Astrocyte of the cerebellum (primary cell): ENCODE data around the gene GOLGA6L7.
A peak's percentile ranks its signal among the peaks of the same experiment; 100 is the strongest.
"Not testable (repeated sequence)": the region's sequence is repeated elsewhere in the genome, so short reads cannot be mapped to it uniquely, and the experiment has no call there.

Experiments
- DNase-seq: peaks from one replicate; pipeline ENCODE4 v3.0.0-alpha.2; 2011; ENCODE audit warnings: low read depth
- H3K4me3 ChIP-seq: 2 replicates; pipeline ENCODE4 v1.5.1; 2011; ENCODE audit warnings: mild to moderate bottlenecking, low read depth, low read length, moderate library complexity
- CTCF ChIP-seq: IDR thresholded peaks from 2 replicates; pipeline ENCODE4 v1.5.1; 2012; ENCODE audit warnings: low read length, low read depth, moderate library complexity, mild to moderate bottlenecking; ENCODE audit errors: missing control alignments
- in situ Hi-C: cut with HindIII; loops from 2 replicates; pipeline ENCODE4 v1.10.0; 2017; ENCODE audit warnings: low sequenced_read_pairs

Gene GOLGA6L7

DNA sequence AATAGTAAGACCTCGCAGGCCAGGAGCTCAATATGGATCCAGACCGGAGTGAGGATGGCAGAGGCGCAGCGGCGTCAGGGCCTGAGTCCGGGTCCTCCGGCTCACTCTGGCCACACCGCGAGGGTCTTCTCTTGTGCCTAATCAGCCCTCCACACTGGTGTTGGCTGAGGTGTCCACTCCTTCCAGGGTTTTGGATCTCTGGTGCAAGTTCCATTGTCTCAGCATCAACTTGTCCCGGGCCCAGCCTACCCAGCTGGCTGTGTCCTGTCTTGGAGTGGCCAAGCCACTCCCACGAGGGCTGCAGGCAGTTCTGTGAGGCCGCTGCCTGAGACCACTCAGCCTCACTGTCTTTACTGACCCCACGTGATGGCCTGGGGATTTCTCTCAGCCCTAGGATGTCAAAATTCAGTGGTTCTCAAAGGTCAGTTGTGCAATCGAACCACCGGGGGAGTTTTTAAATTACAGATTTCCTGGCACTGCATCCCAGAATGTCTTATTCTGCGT, 12.6 kb upstream of the GOLGA6L7 start:
- TF ChIP-seq CTCF, result no peak
- no peak for DNase-seq
- H3K4me3 ChIP-seq, result no peak overlapping the region
- in situ Hi-C loops, result no loop called here

GRCh38 chr15:28854578-28854977, 6.1 kb upstream of the GOLGA6L7 start:
- in situ Hi-C loops, DNase-seq, H3K4me3 ChIP-seq: not testable (repeated sequence)

DNA sequence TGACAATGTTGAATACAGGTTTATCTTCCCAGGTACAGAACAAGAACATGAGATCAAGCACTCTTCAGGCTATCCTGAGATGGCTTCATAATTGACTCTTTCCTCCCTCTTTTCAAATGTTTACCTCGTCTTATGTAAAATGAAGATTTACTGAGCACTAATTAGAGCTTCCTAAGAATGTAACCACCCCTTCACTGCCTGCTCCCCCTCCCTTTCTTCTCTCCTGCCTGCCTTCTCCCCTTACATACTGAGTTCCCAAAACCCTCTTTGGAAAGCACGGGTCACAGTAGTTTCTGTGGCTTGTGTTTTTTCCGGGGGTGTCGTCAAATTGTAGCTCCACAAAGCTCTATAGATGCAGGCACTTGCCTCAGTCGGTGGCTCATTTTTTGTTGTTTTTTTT, 5.2 kb upstream of the GOLGA6L7 start:
- DNase-seq, in situ Hi-C loops, H3K4me3 ChIP-seq: not testable (repeated sequence)

- in situ Hi-C loops, DNase-seq, H3K4me3 ChIP-seq: not testable (repeated sequence)
Observed at GRCh38 chr15:28849766-28850165, 1.3 kb upstream of the GOLGA6L7 start.

DNA sequence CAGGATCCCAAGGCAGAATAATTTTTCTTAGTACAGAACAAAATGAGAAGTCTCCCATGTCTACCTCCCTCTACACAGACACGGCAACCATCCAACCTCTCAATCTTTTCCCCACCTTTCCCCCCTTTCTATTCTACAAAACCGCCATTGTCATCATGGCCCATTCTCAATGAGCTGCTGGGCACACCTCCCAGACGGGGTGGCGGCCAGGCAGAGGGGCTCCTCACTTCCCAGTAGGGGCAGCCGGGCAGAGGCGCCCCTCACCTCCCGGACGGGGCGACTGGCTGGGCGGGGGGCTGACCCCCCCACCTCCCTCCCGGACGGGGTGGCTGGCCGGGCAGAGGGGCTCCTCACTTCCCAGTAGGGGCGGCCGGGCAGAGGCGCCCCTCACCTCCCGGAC, 827 bp upstream of the GOLGA6L7 start:
- DNase-seq, in situ Hi-C loops, H3K4me3 ChIP-seq: not testable (repeated sequence)

DNA sequence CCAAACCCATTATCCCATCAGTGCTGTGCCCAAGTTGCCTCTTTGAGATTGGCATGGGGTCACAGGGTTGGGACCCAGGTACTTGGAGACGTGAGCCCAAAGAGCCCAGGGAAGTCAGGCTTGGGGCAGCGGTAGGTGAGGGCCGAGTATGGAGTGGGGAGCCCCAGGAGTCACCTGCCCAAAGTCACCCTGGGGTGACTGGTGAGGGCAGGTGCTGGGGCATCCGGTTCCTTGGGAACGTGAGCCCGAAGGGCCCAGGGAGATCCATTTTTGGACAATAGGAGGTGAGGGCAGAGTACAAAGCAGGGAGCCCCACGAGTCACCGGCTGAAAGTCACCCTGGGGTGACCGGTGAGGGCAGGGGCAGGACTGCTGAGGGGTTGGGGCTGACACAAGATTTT, 485 bp downstream of the GOLGA6L7 start:
- DNase-seq, in situ Hi-C loops, H3K4me3 ChIP-seq: not testable (repeated sequence)

DNA sequence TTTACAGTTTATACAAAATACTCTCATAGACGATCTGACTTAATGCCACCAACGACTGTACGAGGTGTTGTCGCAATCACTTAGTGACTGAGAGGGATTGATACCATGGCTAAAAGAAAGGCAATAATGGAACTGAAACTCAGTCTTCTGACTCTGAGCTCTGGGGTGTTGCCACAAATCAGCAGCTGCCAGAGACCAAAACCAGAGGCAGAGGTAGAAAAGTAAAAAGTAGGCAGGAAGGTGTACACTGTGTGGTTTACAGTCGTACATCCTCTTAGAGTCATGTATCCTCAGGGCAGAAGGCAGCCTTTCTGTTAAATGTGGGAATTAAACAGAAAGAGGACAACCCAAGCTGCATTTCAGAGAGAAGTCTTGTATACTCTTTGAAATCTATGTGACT, 1.2 kb downstream of the GOLGA6L7 start:
- in situ Hi-C loops, DNase-seq, H3K4me3 ChIP-seq: not testable (repeated sequence)

GRCh38 chr15:28844147-28844546, 4.3 kb downstream of the GOLGA6L7 start:
- H3K4me3 ChIP-seq, DNase-seq, in situ Hi-C loops: not testable (repeated sequence)

- H3K4me3 ChIP-seq, DNase-seq, in situ Hi-C loops: not testable (repeated sequence)
Observed at GRCh38 chr15:28843520-28843919, 4.9 kb downstream of the GOLGA6L7 start.

- in situ Hi-C loops, DNase-seq, H3K4me3 ChIP-seq: not testable (repeated sequence)
Observed at GRCh38 chr15:28842210-28842609, 6.2 kb downstream of the GOLGA6L7 start.

DNA sequence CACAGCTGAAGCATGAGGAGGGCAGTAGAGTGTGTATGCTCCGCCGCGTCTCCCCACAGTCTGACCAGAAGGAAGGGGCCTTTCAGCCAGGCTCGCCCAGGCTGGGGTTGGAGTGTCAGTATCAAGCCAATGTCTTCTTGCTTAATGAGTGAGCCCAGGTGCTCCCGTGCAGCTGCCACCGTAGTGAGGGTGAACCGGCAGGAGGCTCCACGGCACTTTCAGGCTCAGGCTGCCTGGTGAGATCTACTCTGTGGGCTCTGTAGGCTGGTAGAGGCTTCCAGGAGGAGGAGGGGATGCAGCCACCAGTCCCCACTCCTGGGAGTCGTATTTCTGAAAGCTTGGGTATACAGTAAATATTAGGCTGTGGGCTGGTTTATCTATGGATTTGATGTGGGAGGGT, 8.2 kb downstream of the GOLGA6L7 start:
- H3K4me3 ChIP-seq, in situ Hi-C loops, DNase-seq: not testable (repeated sequence)

DNA sequence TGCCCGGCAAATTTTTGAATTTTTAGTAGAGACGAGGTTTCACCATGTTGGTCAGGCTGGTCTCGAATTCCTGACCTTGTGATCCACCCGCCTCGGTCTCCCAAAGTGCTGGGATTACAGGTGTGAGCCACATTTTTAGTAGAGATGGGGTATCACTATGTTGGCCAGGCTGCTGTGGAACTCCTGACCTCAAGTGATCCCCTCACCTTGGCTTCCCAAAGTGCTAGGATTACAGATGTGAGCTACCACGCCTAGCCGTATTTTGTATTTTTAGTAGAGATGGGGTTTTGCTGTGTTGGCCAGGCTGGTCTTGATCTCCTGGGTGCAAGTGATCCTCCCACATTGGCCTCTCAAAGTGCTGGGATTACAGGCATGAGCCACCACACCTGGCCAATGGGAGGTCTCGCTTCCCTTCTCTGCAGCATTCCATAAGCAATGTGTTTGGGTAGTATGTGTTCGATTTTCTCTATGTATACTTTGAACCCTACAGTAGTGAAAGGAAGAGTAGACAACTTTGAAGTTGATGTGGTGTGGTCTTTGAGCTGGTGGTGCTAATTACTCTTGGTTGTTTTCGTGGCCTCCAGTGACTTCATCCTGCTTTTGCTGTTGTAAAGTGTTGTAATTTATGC, 13.4 kb downstream of the GOLGA6L7 start:
- in situ Hi-C loops, H3K4me3 ChIP-seq, DNase-seq: not testable (repeated sequence)

- peak overlapping the region; percentile 36 for H3K4me3 ChIP-seq
- DNase-seq, result peak; percentile 16
- in situ Hi-C loops, result not testable (repeated sequence)
Observed at GRCh38 chr15:28831897-28832587, 16.4 kb downstream of the GOLGA6L7 start.

DNA sequence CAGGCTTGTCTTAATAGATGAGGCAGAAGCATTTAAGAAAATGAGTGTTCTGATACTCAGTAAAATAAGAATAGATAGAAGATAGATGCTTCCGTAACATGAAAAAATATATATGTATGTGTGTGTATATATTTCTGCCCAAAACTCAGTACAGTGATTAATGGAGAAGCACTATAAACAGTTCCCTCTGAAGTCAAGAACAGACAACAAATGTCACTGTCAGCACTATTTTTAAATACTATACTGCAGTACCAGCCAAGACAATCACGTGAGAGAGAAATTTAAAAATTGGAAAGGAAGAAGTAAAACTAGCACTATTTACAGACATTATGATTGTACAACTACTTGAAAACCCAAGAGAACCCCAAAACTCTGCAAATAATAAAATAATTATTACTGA, 27.0 kb downstream of the GOLGA6L7 start:
- DNase-seq, in situ Hi-C loops, H3K4me3 ChIP-seq: not testable (repeated sequence)

- DNase-seq, in situ Hi-C loops, H3K4me3 ChIP-seq: not testable (repeated sequence)
Observed at GRCh38 chr15:28819930-28820295, 28.5 kb downstream of the GOLGA6L7 start.

DNA sequence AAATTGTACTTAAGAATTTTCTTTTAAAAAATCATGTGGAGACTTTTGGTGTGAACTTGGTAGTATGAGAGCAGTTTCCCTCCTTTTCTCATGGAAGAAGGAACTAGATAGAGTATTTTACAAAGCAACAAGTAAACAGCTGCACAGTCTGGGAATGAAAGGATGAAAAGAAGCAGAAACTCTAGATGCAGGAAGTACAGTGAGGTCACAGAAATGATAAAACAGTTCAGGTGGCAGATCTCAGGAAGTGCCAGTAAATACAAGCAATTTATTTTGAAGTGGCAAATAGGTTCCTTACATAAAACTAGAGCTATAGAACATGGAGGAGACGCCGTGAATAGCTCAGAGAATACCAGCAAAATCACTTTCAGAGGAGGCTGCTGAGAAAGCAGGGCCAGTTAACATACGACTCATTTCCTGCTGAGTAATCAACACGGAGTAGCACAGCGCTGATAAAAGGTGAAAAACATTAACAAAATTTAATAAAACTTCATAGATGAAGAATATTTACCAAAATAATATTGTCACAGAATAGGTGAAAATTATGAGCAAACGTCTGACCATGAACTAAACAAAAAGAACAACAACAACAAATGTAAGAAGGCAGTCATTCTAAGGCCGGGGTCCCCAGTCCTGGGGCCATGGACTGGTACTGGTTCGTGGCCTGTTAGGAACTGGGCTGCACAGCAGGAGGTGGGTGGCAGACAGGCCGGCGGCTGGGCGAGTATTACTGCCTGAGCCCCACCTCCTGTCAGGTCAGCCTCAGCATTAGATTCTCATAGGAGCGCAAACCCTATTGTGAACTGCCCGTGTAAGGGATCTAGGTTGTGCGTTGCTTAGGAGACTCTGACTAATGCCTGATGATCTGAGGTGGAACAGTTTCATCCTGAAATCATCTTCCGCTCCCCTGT, 29.2 kb downstream of the GOLGA6L7 start:
- DNase-seq, H3K4me3 ChIP-seq, in situ Hi-C loops: not testable (repeated sequence)
